Esophagus (tissue), 2 donors: ENCODE data around the gene ASCC3. TPM values are rescaled to one million over a fixed set of nuclear protein-coding genes. Genes with fewer than 3 reads are reported as not detected.

Source experiments
- H3K27ac ChIP-seq, 2 donors: one replicate each; pipeline ENCODE4 v1.5.1; 2013; ENCODE audit warnings: low read depth in 2 of 2, mild to moderate bottlenecking in 2 of 2, inconsistent platforms in 1 of 2, low read length in 1 of 2, moderate library complexity in 1 of 2
- H3K27me3 ChIP-seq, 2 donors: one replicate each; pipeline ENCODE4 v1.6.1; 2013; ENCODE audit warnings: low read length in 2 of 2, control low read depth in 1 of 2, mild to moderate bottlenecking in 1 of 2; ENCODE audit not compliant: insufficient read depth in 2 of 2, control insufficient read depth in 1 of 2
- H3K36me3 ChIP-seq, 2 donors: one replicate each; pipeline ENCODE4 v1.6.1; 2013; ENCODE audit warnings: low read length in 1 of 2; ENCODE audit not compliant: control insufficient read depth in 2 of 2, insufficient read depth in 2 of 2
- H3K4me1 ChIP-seq, 2 donors: one replicate each; pipeline ENCODE4 v1.6.1; 2013; ENCODE audit warnings: low read length in 1 of 2; ENCODE audit not compliant: control insufficient read depth in 2 of 2, insufficient read depth in 2 of 2
- H3K4me3 ChIP-seq, 2 donors: one replicate each; pipeline ENCODE4 v1.5.1; 2013; ENCODE audit warnings: low read length in 2 of 2, mild to moderate bottlenecking in 2 of 2, low read depth in 1 of 2, moderate library complexity in 1 of 2
- H3K9me3 ChIP-seq, 2 donors: one replicate each; pipeline ENCODE4 v1.6.1; 2013; ENCODE audit warnings: mild to moderate bottlenecking in 2 of 2, low read depth in 1 of 2, low read length in 1 of 2, moderate library complexity in 1 of 2; ENCODE audit not compliant: control insufficient read depth in 2 of 2, insufficient read depth in 1 of 2
- WGBS, 2 donors: extraction: QIAGEN DNeasy Blood & Tissue Kit; methylation state at CpG; one replicate each; pipeline ENCODE4 v1.1.7; 2013; 5-methylcytosine and 5-hydroxymethylcytosine counted together
- polyA plus RNA-seq, 2 donors: library from polyadenylated mRNA; stranded (reverse); fragments of 200-250 nt; gene quantifications; one replicate each; pipeline ENCODE4 v1.2.3, GENCODE V29; 2013
- donor health status: healthy with polysubstance abuse.
- donor health status: Bipolar disorder and iron deficiency.

The ASCC3 gene
- polyA plus RNA-seq, 2 donors = 7.4 to 15.0 TPM

- Histone ChIP-seq H3K27ac (no peak overlapping the region), H3K36me3 (peaks cover 2% of the 10 kb centered on the region in 2 donors), H3K9me3 (no peaks in the 10 kb centered on the region), H3K4me3 (no peak overlapping the region), H3K4me1 (no peaks in the 10 kb centered on the region), H3K27me3 (no peaks in the 10 kb centered on the region)
- 59 to 68% methylated on average over 2 of the region's 2 CpGs for WGBS, 2 donors
These were observed 287.6 kb downstream of the ASCC3 start for GRCh38 chr6:100593522-100593921.

- Histone ChIP-seq H3K27ac (no peak overlapping the region), H3K4me3 (no peak overlapping the region), H3K9me3 (no peaks in the 10 kb centered on the region), H3K4me1 (no peaks in the 10 kb centered on the region), H3K36me3 (peaks cover under 1 to 2% of the 10 kb centered on the region in 2 donors), H3K27me3 (no peaks in the 10 kb centered on the region)
- 62 to 82% methylated on average over 3 of the region's 3 CpGs for WGBS, 2 donors
These were observed 288.2 kb downstream of the ASCC3 start for GRCh38 chr6:100592929-100593328.

- H3K9me3 ChIP-seq = no peaks in the 10 kb centered on the region
- no peak overlapping the region for H3K4me3 ChIP-seq
- no peak overlapping the region for H3K27ac ChIP-seq
- H3K36me3 ChIP-seq = no peaks in the 10 kb centered on the region
- H3K4me1 ChIP-seq = no peaks in the 10 kb centered on the region
- WGBS, 2 donors = 84 to 88% methylated on average over 4 of the region's 4 CpGs
- H3K27me3 ChIP-seq = no peaks in the 10 kb centered on the region
These were observed 303.7 kb downstream of the ASCC3 start for GRCh38 chr6:100577425-100577824.

- Histone ChIP-seq H3K27ac (no peak overlapping the region), H3K36me3 (no peaks in the 10 kb centered on the region), H3K9me3 (no peaks in the 10 kb centered on the region), H3K4me1 (no peaks in the 10 kb centered on the region), H3K4me3 (no peak overlapping the region), H3K27me3 (no peaks in the 10 kb centered on the region)
- 83 to 86% methylated on average over 4 of the region's 4 CpGs for WGBS, 2 donors
These were observed 305.2 kb downstream of the ASCC3 start for GRCh38 chr6:100575921-100576320.

- Histone ChIP-seq H3K27ac (no peak overlapping the region), H3K4me3 (no peak overlapping the region), H3K4me1 (no peaks in the 10 kb centered on the region), H3K27me3 (no peaks in the 10 kb centered on the region), H3K9me3 (no peaks in the 10 kb centered on the region), H3K36me3 (no peaks in the 10 kb centered on the region)
- 93 to 96% methylated on average over 2 of the region's 2 CpGs for WGBS, 2 donors
These were observed 306.3 kb downstream of the ASCC3 start for GRCh38 chr6:100574836-100575235.

GRCh38 chr6:100573166-100573565 is 308.0 kb downstream of the ASCC3 start:
- H3K9me3 ChIP-seq = no peaks in the 10 kb centered on the region
- H3K4me1 ChIP-seq = no peaks in the 10 kb centered on the region
- no peak overlapping the region for H3K27ac ChIP-seq
- H3K4me3 ChIP-seq = no peak overlapping the region
- no peaks in the 10 kb centered on the region for H3K36me3 ChIP-seq
- no peaks in the 10 kb centered on the region for H3K27me3 ChIP-seq

DNA sequence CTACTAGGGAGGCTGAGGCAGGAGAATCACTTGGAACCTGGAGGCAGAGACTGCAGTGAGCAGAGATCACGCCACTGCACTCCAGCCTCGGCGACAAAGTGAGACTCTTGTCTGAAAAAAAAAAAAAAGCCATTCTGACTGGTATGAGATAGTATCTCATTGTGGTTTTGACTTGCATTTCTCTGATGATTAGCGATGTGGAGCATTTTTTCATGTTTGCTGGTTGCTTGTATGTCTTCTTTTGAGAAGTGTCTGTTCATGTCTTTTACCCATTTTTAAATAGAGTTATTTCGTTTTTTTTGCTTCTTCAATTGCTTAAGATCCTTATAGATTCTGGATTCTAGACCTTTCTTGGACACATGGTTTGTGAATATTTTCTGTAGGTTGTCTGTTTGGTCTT is 312.9 kb downstream of the ASCC3 start:
- H3K9me3 ChIP-seq = no peaks in the 10 kb centered on the region
- H3K4me3 ChIP-seq = no peak overlapping the region
- no peaks in the 10 kb centered on the region for H3K36me3 ChIP-seq
- 98% methylated on average over 5 of the region's 5 CpGs for WGBS, 2 donors
- no peaks in the 10 kb centered on the region for H3K4me1 ChIP-seq
- no peak overlapping the region for H3K27ac ChIP-seq
- no peaks in the 10 kb centered on the region for H3K27me3 ChIP-seq

DNA sequence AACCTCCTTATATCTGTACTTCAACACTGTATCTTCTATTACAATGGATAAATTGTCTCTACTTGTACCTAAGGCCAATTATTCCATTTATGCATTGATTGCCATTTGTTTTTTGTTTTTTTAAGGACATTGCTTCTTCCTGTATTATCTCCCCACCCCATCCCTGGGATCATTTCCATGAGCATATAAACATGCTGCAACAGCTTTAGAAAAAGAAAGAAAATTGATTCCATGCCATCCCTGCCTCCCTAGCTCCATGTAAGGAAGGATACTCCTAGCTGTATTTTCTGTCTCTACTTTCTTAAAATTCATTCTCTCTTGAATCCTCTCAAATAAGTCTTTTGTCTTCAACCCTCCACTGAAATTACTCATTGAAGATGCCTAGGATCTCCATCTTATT is 314.6 kb downstream of the ASCC3 start:
- H3K36me3 ChIP-seq = no peaks in the 10 kb centered on the region
- no peaks in the 10 kb centered on the region for H3K4me1 ChIP-seq
- H3K4me3 ChIP-seq = no peak overlapping the region
- H3K27ac ChIP-seq = no peak overlapping the region
- H3K27me3 ChIP-seq = no peaks in the 10 kb centered on the region
- H3K9me3 ChIP-seq = no peaks in the 10 kb centered on the region

- WGBS, 2 donors = 86 to 96% methylated on average over 4 of the region's 4 CpGs
- H3K36me3 ChIP-seq = no peaks in the 10 kb centered on the region
- H3K9me3 ChIP-seq = no peaks in the 10 kb centered on the region
- H3K27me3 ChIP-seq = no peaks in the 10 kb centered on the region
- no peaks in the 10 kb centered on the region for H3K4me1 ChIP-seq
- no peak overlapping the region for H3K4me3 ChIP-seq
- no peak overlapping the region for H3K27ac ChIP-seq
These were observed 315.6 kb downstream of the ASCC3 start for GRCh38 chr6:100565439-100566104.

- H3K27me3 ChIP-seq = no peaks in the 10 kb centered on the region
- H3K9me3 ChIP-seq = no peaks in the 10 kb centered on the region
- H3K36me3 ChIP-seq = no peaks in the 10 kb centered on the region
- no peak overlapping the region for H3K27ac ChIP-seq
- 95 to 100% methylated on average over 1 of the region's 1 CpG for whole genome bisulfite sequencing, 2 donors
- no peak overlapping the region for H3K4me3 ChIP-seq
- no peaks in the 10 kb centered on the region for H3K4me1 ChIP-seq
These were observed 321.3 kb downstream of the ASCC3 start for GRCh38 chr6:100559859-100560258.
